SK-N-SH (cell line): ENCODE measurements around the gene ZNF750. TPM values are rescaled to one million over a fixed set of nuclear protein-coding genes. Genes with fewer than 3 reads are reported as not detected.

Experiments used
- CTCF ChIA-PET: fragments of 300-600, 350-600 bp; formaldehyde crosslinking; extraction: SDS; loops from one replicate; lab custom pipeline; 2021; lab: Yijun Ruan, JAX
- POLR2A ChIA-PET: fragments of 350-600 bp; sonication (Branson Sonifier 250); formaldehyde crosslinking; extraction: SDS; loops from one replicate; lab custom pipeline; 2020; ENCODE audit warnings: antibody characterized with exemption, inconsistent platforms; lab: Yijun Ruan, JAX
- DNase-seq: peaks from one replicate; pipeline ENCODE4 v3.0.0; 2012
- H2AFZ ChIP-seq: fragments of 200-600 bp; sonication (generic); 2 replicates; pipeline ENCODE4 v1.8.1; 2016; ENCODE audit warnings: antibody characterized with exemption, mild to moderate bottlenecking, low read depth
- H3F3A ChIP-seq: fragments of 200-600 bp; sonication (generic); replicated peaks from 2 replicates; pipeline ENCODE3; 2016; ENCODE audit warnings: antibody characterized with exemption, mild to moderate bottlenecking; ENCODE audit not compliant: insufficient read depth
- H3K27ac ChIP-seq, 2 experiments: fragments of 200-500 bp in 1 of 2; fragments of 200-600 bp in 1 of 2; sonication (Bioruptor generic) in 1 of 2; sonication (generic), shearing (Covaris generic) in 1 of 2; 2 replicates each; pipeline versions ENCODE4 v1.5.1 to v1.6.1; 2014 to 2016; ENCODE audit warnings: low read depth in 2 of 2, inconsistent platforms in 1 of 2, low read length in 1 of 2, mild to moderate bottlenecking in 1 of 2, mixed read lengths in 1 of 2
- H3K27me3 ChIP-seq: fragments of 200-600 bp; sonication (generic), shearing (Covaris generic); 2 replicates; pipeline ENCODE4 v1.6.1; 2016; ENCODE audit warnings: mixed run types; ENCODE audit not compliant: insufficient read depth
- H3K36me3 ChIP-seq, 2 experiments: fragments of 200-500 bp in 1 of 2; fragments of 200-600 bp in 1 of 2; sonication (Bioruptor generic) in 1 of 2; sonication (generic) in 1 of 2; replicated peaks in 1 of 2; 2 replicates each; pipeline versions ENCODE3 to v1.5.1; 2014 to 2016; ENCODE audit warnings: low read length in 1 of 2, mild to moderate bottlenecking in 1 of 2; ENCODE audit not compliant: insufficient read depth in 2 of 2, control insufficient read depth in 1 of 2
- H3K4me1 ChIP-seq, 2 experiments: fragments of 200-500 bp in 1 of 2; fragments of 200-600 bp in 1 of 2; sonication (Bioruptor generic) in 1 of 2; sonication (generic), shearing (Covaris generic) in 1 of 2; 2 replicates each; pipeline versions ENCODE4 v1.5.1 to v1.6.1; 2014 to 2016; ENCODE audit warnings: low read depth in 1 of 2, low read length in 1 of 2, mixed run types in 1 of 2; ENCODE audit not compliant: insufficient read depth in 2 of 2, control insufficient read depth in 1 of 2
- H3K4me2 ChIP-seq: fragments of 200-600 bp; sonication (generic), shearing (Covaris generic); 2 replicates; pipeline ENCODE4 v1.6.1; 2017; ENCODE audit warnings: mixed run types
- H3K4me3 ChIP-seq, 2 experiments: fragments of 200-500 bp in 1 of 2; fragments of 200-600 bp in 1 of 2; sonication (Bioruptor generic) in 1 of 2; sonication (generic), shearing (Covaris generic) in 1 of 2; 2 replicates each; pipeline versions ENCODE4 v1.5.1 to v1.8.1; 2014 to 2016; ENCODE audit warnings: low read depth in 2 of 2, inconsistent platforms in 1 of 2, low read length in 1 of 2, mild to moderate bottlenecking in 1 of 2, mixed read lengths in 1 of 2, moderate library complexity in 1 of 2
- H3K79me2 ChIP-seq: fragments of 200-600 bp; sonication (generic); 2 replicates; pipeline ENCODE4 v1.8.1; 2017; ENCODE audit warnings: mild to moderate bottlenecking; ENCODE audit not compliant: insufficient read depth
- H3K9ac ChIP-seq: fragments of 200-600 bp; sonication (generic); 2 replicates; pipeline ENCODE4 v1.6.1; 2017; ENCODE audit warnings: mixed run types
- H3K9me2 ChIP-seq: fragments of 200-600 bp; sonication (generic); 2 replicates; pipeline ENCODE4 v1.6.1; 2017; ENCODE audit warnings: mixed run types
- H3K9me3 ChIP-seq: fragments of 200-600 bp; sonication (generic); 2 replicates; pipeline ENCODE4 v1.6.1; 2017; ENCODE audit warnings: mixed run types, mild to moderate bottlenecking, moderate library complexity
- H4K20me1 ChIP-seq: fragments of 200-600 bp; sonication (generic); 2 replicates; pipeline ENCODE4 v1.6.1; 2017; ENCODE audit warnings: mild to moderate bottlenecking, mixed run types; ENCODE audit not compliant: insufficient read depth
- ELF1 ChIP-seq: IDR thresholded peaks from 2 replicates; pipeline ENCODE4 v1.4.0; 2012
- EP300 ChIP-seq, 2 experiments: IDR thresholded peaks; 2 replicates each; pipeline versions ENCODE4 v1.4.0 to v1.6.1; 2012; ENCODE audit warnings: borderline replicate concordance in 1 of 2, low read depth in 1 of 2, low read length in 1 of 2
- FOSL2 ChIP-seq: IDR thresholded peaks from 2 replicates; pipeline ENCODE4 v1.4.0; 2012; ENCODE audit warnings: low read depth, mild to moderate bottlenecking, moderate library complexity, borderline replicate concordance
- FOXM1 ChIP-seq: IDR thresholded peaks from 2 replicates; pipeline ENCODE4 v1.4.0; 2012; ENCODE audit warnings: low read depth, mild to moderate bottlenecking
- JUND ChIP-seq: IDR thresholded peaks from 2 replicates; pipeline ENCODE4 v1.4.0; 2012
- MEF2A ChIP-seq: IDR thresholded peaks from 2 replicates; pipeline ENCODE4 v1.4.0; 2012; ENCODE audit warnings: low read depth, borderline replicate concordance
- MXI1 ChIP-seq: IDR thresholded peaks from 2 replicates; pipeline ENCODE4 v1.6.1; 2012; ENCODE audit warnings: mild to moderate bottlenecking, low read depth, low read length, improper control_type of control experiment
- NFIC ChIP-seq: IDR thresholded peaks from 2 replicates; pipeline ENCODE4 v1.4.0; 2012; ENCODE audit warnings: borderline replicate concordance
- NRF1 ChIP-seq: IDR thresholded peaks from 2 replicates; pipeline ENCODE4 v1.6.1; 2012; ENCODE audit warnings: low read depth, mild to moderate bottlenecking, low read length
- PBX3 ChIP-seq: IDR thresholded peaks from 2 replicates; pipeline ENCODE4; 2012
- POLR2AphosphoS5 ChIP-seq: IDR thresholded peaks from 2 replicates; pipeline ENCODE4 v1.6.1; 2012; ENCODE audit warnings: low read depth, low read length
- RFX5 ChIP-seq: IDR thresholded peaks from 2 replicates; pipeline ENCODE4 v1.6.1; 2012; ENCODE audit warnings: mild to moderate bottlenecking, improper control_type of control experiment, low read length
- SIN3A ChIP-seq: IDR thresholded peaks from 2 replicates; pipeline ENCODE4 v1.6.1; 2012; ENCODE audit warnings: low read depth, mild to moderate bottlenecking, low read length, moderate library complexity, borderline replicate concordance
- USF1 ChIP-seq: IDR thresholded peaks from 2 replicates; pipeline ENCODE4 v1.4.0; 2012; ENCODE audit warnings: low read depth, borderline replicate concordance
- USF2 ChIP-seq: fragments of 150-350 bp; IDR thresholded peaks from 2 replicates; pipeline ENCODE4 v1.6.1; 2017; ENCODE audit warnings: antibody characterized with exemption, low read length, low read depth, borderline replicate concordance
- whole genome bisulfite sequencing: methylation state at CpG from one replicate; pipeline ENCODE4 v1.1.6; 2017; ENCODE audit warnings: low lambda C conversion rate; 5-methylcytosine and 5-hydroxymethylcytosine counted together
- polyA plus RNA-seq, 3 experiments: library from polyadenylated mRNA; depleted of rRNA; stranded (reverse); fragments of >200 nt; gene quantifications; 2 replicates each; pipeline ENCODE4 v1.2.3, GENCODE V29; 2012

The ZNF750 gene
- polyA plus RNA-seq, 1 of the 3 experiments (the other 2 are of a cell fraction) = not detected

GRCh38 chr17:82810644-82811430 is 29.0 kb downstream of the ZNF750 start (continued):
- TF ChIP-seq USF1 = no peak
- TF ChIP-seq MXI1 = no peak
- no peak for TF ChIP-seq POLR2AphosphoS5
- no peak for TF ChIP-seq MEF2A
- TF ChIP-seq USF2 = no peak

GRCh38 chr17:82808921-82809905 is 30.6 kb downstream of the ZNF750 start:
- Histone ChIP-seq H2AFZ (no peak overlapping the region), H3K36me3 (peaks cover 11 to 43% of the 10 kb centered on the region in 2 experiments), H3K9me2 (no peaks in the 10 kb centered on the region), H3K4me2 (no peak overlapping the region), H4K20me1 (no peaks in the 10 kb centered on the region; the same call in 1 of the 2 replicates), H3K27me3 (no peaks in the 10 kb centered on the region), H3F3A (no peaks in the 10 kb centered on the region), H3K9ac (no peak overlapping the region), H3K27ac (no peak overlapping the region; a peak in 1 of 4 replicates), H3K9me3 (no peaks in the 10 kb centered on the region), H3K4me3 (no peak overlapping the region), H3K79me2 (no peaks in the 10 kb centered on the region), H3K4me1 (peaks cover 0 to 4% of the 10 kb centered on the region in 2 experiments; a peak in 1 of 4 replicates)
- 90% methylated on average over 35 of the region's 35 CpGs for WGBS
- DNase-seq = no peak
- ChIA-PET POLR2A (no interaction called here), CTCF (interaction anchor here (1.2 kb wide), 2 partner anchors 34 to 67 kb away, joined by 3 read pairs; no protein-coding TSS in a partner anchor)
- TF ChIP-seq ELF1 (no peak), MXI1 (no peak), FOSL2 (no peak), POLR2AphosphoS5 (no peak), PBX3 (no peak), JUND (no peak), USF1 (no peak), NRF1 (no peak), FOXM1 (no peak), NFIC (no peak), EP300 (IDR thresholded peaks at IDR 0.05; ENCODE audit: borderline replicate concordance in 1 of 2, low read depth in 1 of 2, low read length in 1 of 2) (no peak), SIN3A (no peak), RFX5 (no peak)
